NCI-H2029 treated with DMSO at 0.1 percent for 48 hours (cell line): ENCODE data around the gene RASAL2.
"Not testable (repeated sequence)": the region's sequence is repeated elsewhere in the genome, so short reads cannot be mapped to it uniquely, and the experiment has no call there.

ENCODE experiments used
- DNase-seq: peaks from one replicate; lab custom pipeline; 2025; lab: John Stamatoyannopoulos, UW

Gene RASAL2

GRCh38 chr1:178345807-178346206, 251.9 kb downstream of the RASAL2 start:
- no peak for DNase-seq

DNA sequence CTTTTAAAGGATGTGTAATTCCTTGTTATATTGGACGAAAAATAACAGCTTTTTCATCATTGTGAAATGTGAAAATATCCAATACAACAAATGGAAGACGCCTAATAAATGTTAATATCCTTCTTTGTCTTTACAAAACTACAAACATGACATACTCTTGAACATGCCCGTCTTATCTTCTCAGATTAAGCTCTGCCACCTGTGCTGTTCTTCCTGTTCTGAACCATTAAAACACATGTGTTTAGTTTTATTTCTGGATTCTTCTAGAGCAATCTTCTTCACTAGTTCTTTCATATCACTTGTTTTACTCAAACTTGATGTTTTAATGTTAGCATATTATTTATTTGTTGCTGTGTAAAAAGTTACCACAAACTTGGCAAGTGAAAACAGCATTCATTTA, 255.9 kb downstream of the RASAL2 start:
- DNase-seq: no peak

GRCh38 chr1:178351911-178352310, 258.0 kb downstream of the RASAL2 start:
- DNase-seq: not testable (repeated sequence)

DNA sequence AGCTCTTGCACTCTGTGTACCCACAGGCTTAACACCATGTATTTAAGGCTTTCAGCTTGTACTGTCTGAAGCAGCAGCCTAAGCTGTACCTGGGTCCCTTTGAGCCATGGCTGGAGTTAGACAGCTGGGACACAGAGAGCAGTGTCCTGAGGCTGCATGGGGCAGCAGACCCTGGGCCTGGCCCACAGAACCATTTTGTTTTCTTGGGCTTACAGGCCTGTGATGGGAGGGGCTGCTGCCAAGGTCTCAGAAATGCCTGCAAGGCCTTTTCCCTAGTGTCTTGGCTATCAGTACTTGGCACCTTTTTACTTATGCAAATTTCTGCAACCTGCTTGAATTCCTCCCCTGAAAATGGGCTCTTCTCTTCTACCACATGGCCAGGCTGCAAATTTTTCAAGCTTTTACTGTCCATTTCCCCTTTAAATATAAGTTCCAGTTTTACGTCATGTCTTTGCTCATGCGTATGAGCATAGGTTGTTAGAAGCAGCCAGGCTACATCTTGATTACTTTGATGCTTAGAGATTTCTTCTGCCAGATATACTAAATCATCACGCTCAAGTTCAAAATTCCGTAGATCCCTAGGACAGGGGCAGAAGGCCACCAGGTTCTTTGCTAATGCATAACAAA, 259.0 kb downstream of the RASAL2 start:
- no peak for DNase-seq

- DNase-seq: no peak
Measured at GRCh38 chr1:178353524-178353923, 259.6 kb downstream of the RASAL2 start.

DNA sequence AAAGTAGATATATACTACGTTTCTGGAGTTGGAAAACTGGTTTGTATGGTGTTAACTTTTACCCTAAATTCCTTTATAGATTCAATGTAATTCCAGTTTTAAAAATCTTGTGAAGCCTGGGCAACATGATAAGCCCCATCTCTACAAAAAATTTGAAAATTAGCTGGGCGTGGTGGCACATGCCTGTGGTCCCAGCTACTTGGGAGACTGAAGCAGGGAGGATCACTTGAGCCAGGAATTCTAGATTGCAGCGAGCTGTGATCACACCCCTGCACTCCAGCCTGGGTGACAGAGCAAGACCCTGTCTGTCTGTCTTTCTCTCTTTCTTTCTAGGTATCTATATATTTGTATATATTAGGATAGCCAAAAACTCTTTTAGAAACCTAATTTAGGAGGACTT, 260.9 kb downstream of the RASAL2 start:
- no peak for DNase-seq

DNA sequence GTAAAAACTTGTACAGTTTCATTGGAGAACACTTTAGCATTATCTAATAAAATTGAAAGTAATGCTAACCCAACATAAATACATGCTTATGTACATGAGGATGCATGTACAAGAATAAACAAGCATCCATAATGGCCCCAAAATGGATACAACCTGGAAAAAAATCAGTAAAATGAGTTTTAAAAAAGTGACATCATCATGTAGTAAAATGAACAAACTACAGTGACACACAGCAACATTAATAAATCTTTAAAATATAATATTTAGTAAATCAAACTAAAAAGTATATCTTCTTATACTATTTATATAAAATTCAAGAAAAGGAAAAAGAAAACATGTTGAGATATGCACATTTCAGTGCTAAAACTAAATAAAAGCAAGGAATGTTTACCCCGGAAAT, 262.4 kb downstream of the RASAL2 start:
- no peak for DNase-seq

DNA sequence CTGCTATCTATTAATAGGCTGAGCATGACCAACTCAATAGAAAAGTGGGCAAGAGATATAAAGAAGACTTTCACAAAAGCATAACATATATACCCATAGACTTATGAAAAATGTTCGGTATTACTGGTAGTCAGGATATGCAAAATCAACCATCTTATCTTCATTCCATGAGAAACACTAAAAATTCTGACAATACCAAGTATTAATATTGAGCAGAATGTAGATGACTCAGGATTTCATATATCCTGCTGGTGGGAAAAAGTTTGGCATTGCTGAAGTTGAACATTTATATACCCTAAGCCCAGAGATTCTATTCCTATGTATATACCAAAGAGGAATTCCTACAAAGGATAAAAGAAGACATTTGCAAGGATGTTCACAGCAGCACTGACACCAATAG, 264.6 kb downstream of the RASAL2 start:
- DNase-seq: no peak

- DNase-seq: no peak
Measured at GRCh38 chr1:178360421-178360820, 266.5 kb downstream of the RASAL2 start.

GRCh38 chr1:178361847-178362246, 267.9 kb downstream of the RASAL2 start:
- DNase-seq: no peak

- no peak for DNase-seq
Measured at GRCh38 chr1:178362747-178363146, 268.8 kb downstream of the RASAL2 start.

DNA sequence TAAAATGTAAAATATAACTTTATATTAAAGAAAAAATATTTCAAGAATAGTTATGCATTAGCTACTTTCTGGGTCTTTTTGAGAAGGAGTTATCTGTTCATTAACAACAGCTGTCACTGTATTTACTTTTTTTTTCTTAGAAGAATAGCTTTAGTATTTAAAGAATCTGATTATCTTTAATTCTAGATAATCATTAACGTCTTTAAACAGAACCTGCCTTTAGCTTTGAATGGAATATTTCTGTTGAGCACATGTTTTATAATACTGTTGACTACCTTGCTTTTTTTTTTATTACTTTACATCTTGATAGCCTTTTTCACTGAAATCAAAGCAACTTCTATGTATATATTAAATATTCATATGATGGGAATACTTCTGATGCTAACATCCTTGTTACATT, 270.9 kb downstream of the RASAL2 start:
- DNase-seq: no peak

- no peak for DNase-seq
Measured at GRCh38 chr1:178367151-178367550, 273.2 kb downstream of the RASAL2 start.

- no peak for DNase-seq
Measured at GRCh38 chr1:178368208-178368607, 274.3 kb downstream of the RASAL2 start.

GRCh38 chr1:178371235-178371634, 277.3 kb downstream of the RASAL2 start:
- DNase-seq: no peak

DNA sequence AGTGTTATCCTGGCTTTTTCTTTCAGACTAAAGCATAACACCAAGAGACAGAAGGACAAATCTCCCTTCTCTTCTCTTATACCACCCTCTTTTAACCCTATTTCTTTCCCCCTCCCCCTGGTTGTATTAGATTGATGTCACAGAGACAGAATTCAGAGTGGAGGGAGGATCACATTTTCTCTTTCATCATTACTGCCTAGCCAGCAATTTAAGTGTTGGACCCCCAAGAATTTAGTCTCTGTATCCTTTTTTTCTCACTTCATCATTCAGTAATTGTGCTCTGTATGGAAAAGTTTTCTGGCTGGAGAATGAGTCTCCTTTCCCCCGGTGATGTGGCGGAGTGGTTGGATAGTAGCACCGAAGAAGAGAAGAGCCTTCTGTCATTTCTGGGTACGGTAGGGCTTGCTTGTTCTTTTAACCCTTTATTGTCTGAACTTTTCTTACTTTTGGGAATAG, 278.1 kb downstream of the RASAL2 start:
- no peak for DNase-seq

DNA sequence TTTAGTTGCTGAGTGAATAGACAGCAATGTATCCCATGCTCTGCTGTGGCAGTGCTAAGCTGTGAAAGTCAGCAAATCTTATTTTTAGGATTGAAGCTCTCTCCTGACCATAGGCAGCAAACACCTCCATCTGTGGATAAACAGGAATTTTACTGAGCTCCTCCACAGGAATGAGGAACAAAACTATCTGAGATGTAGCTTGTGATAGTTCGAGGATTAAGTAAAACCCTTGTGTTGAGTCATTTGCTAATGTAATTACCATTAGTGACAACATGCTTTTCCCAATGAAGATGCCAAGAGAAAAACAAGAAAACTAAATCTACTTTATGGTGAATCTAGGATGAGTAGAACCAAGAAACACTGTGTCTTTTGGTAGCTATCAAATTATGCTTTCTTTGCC, 280.1 kb downstream of the RASAL2 start:
- no peak for DNase-seq

- DNase-seq: no peak
Measured at GRCh38 chr1:178376008-178376407, 282.1 kb downstream of the RASAL2 start.

- DNase-seq: no peak
Measured at GRCh38 chr1:178379807-178380206, 285.9 kb downstream of the RASAL2 start.

GRCh38 chr1:178382372-178382771, 288.5 kb downstream of the RASAL2 start:
- DNase-seq: no peak

DNA sequence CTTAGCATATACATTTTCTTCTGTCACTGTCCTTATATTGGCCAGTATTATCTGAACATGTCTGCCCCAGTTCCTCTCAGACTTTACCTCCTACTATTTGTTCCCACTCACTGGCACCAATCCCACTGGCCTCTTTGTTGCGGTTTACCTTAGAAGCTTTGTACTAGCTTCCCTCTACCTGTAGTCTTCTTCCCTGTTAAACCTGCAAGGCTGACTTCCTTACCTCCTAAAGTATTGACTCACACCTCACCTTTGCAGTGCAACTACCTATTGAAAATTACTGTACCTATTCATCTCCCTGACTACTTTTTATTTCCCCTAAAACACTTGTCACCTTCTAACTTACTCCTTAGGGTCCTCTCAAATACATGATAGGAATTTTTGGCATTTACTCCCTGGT, 291.8 kb downstream of the RASAL2 start:
- no peak for DNase-seq

- no peak for DNase-seq
Measured at GRCh38 chr1:178388418-178389145, 294.7 kb downstream of the RASAL2 start.

- DNase-seq: no peak
Measured at GRCh38 chr1:178389441-178389840, 295.5 kb downstream of the RASAL2 start.

GRCh38 chr1:178390280-178390679, 296.4 kb downstream of the RASAL2 start:
- not testable (repeated sequence) for DNase-seq
